ENCODE data around the gene MMP15.

MMP15 gene

DNA sequence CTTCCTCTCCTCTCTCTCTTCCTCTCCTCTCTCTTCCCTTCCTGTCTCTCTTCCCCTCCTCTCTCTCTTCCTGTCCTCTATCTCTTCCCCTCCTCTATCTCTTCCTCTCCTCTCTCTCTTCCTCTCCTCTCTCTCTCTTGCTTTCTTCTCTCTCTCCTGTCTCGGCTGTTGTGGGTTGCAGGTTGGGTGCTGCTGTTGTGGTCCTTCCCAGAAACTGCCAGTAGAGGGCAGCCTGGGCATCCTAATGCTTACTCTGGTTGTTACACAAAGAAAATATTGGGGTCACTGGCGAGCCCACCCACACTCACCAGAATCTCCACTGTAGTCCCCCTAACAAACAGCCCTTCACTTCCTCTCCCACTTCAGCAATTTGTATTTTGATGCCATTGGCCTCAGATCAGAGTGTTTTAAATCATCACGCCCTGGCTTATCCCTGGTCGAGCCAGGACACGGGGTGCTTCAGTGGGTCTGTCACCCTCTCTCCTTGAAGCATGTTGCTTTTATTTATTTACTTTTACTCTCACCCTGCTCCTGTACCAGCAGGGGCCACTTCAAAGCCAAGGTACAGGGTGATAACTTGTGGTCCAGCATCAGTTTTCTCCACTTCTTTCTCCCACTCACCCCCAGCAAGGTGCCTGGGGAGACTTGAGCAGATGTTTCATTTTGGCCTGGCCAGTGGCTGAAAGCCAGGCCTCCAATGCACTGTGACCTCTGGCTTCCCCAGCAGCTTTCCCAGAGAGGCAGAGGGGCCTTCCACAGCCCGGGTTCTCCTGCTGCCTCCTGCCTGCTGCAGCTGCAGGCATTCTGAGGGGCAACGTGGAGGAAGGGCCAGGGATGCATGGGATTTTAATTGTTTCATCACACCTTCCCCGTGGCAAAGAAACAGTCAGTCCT lies 4.7 kb upstream of the MMP15 start:
- peak; percentile 70 for TF ChIP-seq CTCF (IDR thresholded peaks at IDR 0.05; ENCODE audit: borderline replicate concordance, insufficient read depth, low read depth, low read length)
- no peak overlapping the region for H3K4me3 ChIP-seq (ENCODE audit: low read depth, low read length)

GRCh38 chr16:58021661-58022551 lies 3.6 kb upstream of the MMP15 start:
- TF ChIP-seq CTCF (IDR thresholded peaks at IDR 0.05; ENCODE audit: borderline replicate concordance, insufficient read depth, low read depth, low read length) = no peak

DNA sequence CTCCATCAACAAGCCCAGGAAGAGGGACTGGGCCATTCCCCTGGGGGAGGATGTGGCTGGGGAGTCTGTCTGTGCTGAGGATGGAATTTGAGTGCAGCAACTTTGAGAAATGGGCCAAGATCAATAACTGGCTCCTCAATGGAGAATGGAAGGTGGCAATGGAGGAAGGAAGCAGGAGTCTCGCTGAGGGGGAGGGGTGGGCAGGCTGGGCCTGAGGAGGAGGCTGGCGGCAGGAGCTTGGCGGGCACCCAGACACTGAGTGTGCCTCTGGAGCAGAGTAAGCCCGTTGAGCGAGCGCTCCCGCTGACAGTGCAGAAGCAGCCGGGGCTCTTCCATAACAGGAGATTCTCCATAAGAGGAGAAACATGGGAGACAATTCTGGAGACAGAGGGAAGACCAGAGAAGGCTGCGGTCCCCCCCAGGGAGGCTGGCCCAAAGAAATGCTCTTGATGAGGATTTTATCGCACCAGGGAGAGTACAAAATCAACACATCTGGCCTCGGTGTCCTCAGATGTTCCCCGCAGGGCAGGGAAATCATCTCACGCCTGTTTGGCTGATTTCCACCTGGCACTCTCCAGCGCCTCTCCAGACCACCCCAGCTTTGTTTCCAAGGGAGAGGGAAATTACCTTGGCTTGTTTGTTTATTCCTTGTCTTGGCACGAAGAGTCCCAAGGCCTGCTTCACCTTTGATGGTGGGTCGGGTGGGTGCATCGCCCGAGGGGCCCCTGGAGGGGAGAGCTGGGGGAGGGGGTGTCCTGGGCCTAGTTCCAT lies 2.8 kb upstream of the MMP15 start:
- TF ChIP-seq CTCF (IDR thresholded peaks at IDR 0.05; ENCODE audit: borderline replicate concordance, insufficient read depth, low read depth, low read length) = no peak
- H3K4me3 ChIP-seq (ENCODE audit: low read depth, low read length) = no peak overlapping the region

More at GRCh38 chr16:58021661-58022551, 3.6 kb upstream of the MMP15 start:
- no peak overlapping the region for H3K4me3 ChIP-seq (ENCODE audit: low read depth, low read length)

DNA sequence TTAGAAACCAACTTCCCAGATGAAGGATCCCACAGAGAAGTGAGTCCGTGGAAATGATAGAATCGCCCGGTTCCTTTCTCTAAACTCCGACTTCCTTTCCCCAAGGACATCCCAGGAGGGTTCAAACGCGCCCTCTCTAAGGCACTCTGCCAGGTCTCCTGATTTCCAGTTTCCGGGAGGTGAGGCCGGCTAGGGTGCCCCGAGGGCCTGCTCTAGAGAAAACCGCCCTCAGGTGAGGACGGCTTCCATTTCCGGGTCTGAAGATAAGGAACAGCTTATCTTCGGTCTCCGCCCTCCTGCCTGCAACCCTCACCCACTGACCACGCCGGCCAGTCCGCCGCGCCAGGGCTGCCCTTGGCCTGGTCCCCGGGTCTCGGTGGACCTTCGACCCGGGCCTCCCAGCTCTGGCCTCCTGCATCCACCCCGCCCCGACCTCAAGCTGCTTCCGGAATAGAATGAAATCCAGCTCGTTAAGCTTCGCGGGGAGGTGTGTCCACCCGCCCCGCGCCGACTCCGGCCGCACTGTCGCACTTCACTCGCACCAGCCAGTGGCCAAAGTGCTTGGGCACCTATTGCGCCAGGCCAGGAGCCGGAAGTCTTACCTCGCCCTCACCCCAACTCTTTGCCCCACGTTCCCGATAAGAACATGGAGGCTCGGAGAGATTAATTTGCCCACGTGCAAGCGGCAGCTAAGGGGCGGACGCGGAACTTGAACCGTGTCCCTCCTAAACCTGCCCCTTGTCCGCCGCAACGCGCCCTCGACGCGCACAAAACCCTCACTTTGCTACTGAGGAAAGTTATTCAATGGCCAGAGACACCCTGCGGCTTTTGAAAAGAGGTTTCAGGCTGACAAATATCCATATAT lies 836 bp upstream of the MMP15 start:
- H3K4me3 ChIP-seq (ENCODE audit: low read depth, low read length) = no peak overlapping the region
- no peak for TF ChIP-seq CTCF (IDR thresholded peaks at IDR 0.05; ENCODE audit: borderline replicate concordance, insufficient read depth, low read depth, low read length)

- H3K4me3 ChIP-seq (ENCODE audit: low read depth, low read length) = peak overlapping the region; percentile 45
- no peak for TF ChIP-seq CTCF (IDR thresholded peaks at IDR 0.05; ENCODE audit: borderline replicate concordance, insufficient read depth, low read depth, low read length)
Measured at GRCh38 chr16:58026139-58026704, 668 bp downstream of the MMP15 start.
